ENCODE results near the gene MYRIP. TPM values are rescaled to one million over a fixed set of nuclear protein-coding genes. Genes with fewer than 3 reads are reported as not detected.
"Not testable (repeated sequence)": the region's sequence is repeated elsewhere in the genome, so short reads cannot be mapped to it uniquely, and the experiment has no call there.

MYRIP gene
- total and polyA plus RNA-seq, 8 donors = 1.4 to 11.2 (median 7.8) TPM

DNA sequence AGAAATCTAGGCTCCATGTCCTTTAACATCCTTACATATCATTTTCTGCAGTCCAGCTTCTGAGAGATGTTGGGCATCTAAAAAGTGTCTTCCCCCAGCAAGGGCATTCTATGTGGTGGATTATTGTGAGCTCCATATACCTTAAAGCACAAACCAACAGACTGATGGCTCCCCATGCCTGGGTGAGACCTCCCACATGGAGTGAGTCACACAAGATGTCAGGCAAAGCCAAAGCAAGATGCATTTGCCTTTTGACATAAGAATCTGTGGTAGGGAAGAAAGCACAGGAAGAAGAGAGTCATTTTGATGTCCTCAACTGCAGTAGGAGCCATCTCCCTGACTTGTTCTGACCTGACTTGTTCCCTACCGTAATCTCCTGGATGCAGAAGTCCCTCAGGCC lies 261.4 kb downstream of the MYRIP start:
- DNase-seq = no peak
- no peak overlapping the region for H3K4me3 ChIP-seq
- intact Hi-C loops (cut with DNase I) = no loop called here

DNA sequence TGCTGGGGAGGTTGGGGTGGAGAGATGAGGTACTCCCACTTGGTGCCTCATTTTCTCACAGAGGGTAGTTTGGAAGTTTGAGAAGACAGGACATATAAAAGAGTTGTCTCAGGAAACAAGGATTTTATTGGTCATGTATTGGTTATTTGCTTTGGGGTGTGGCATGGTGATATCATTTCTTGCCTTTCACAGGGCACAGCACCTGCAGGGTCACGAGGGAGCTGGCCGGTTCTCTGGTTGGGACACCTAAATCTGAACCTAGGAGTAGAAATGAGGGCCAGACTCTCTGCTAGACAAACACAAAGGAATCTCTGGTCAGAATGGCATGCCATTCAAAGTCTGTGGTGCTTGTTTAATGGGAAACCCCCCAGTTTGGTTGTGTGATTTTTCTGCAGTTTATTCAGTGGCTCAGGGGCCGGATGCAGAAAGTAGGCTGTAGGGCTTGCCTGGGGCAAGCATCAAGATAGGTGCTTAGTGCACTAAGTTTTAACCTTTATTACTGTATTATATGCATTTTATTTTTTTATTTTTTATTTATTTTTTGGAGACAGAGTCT lies 262.4 kb downstream of the MYRIP start:
- no peaks in the 10 kb centered on the region for H3K4me1 ChIP-seq
- ATAC-seq (no peak), FAIRE-seq (no peak), DNase-seq (no peak)
- TF ChIP-seq, protein P1, sequence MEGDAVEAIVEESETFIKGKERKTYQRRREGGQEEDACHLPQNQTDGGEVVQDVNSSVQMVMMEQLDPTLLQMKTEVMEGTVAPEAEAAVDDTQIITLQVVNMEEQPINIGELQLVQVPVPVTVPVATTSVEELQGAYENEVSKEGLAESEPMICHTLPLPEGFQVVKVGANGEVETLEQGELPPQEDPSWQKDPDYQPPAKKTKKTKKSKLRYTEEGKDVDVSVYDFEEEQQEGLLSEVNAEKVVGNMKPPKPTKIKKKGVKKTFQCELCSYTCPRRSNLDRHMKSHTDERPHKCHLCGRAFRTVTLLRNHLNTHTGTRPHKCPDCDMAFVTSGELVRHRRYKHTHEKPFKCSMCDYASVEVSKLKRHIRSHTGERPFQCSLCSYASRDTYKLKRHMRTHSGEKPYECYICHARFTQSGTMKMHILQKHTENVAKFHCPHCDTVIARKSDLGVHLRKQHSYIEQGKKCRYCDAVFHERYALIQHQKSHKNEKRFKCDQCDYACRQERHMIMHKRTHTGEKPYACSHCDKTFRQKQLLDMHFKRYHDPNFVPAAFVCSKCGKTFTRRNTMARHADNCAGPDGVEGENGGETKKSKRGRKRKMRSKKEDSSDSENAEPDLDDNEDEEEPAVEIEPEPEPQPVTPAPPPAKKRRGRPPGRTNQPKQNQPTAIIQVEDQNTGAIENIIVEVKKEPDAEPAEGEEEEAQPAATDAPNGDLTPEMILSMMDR (IDR thresholded peaks at IDR 0.05) = no peak
- WGBS, 2 donors = 67 to 77% methylated on average over 3 of the region's 3 CpGs
- H3K36me3 ChIP-seq = no peaks in the 10 kb centered on the region
- intact Hi-C loops (cut with DNase I) = no loop called here
- no peaks in the 10 kb centered on the region for H3K27me3 ChIP-seq
- H3K9me3 ChIP-seq = no peaks in the 10 kb centered on the region
- H3K4me3 ChIP-seq = no peak overlapping the region
- H3K27ac ChIP-seq = no peak overlapping the region

More for the DNA sequence above, 261.4 kb downstream of the MYRIP start:
- no peaks in the 10 kb centered on the region for H3K9me3 ChIP-seq
- ATAC-seq (no peak), FAIRE-seq (no peak)
- no peaks in the 10 kb centered on the region for H3K27me3 ChIP-seq
- no peak overlapping the region for H3K27ac ChIP-seq
- no peaks in the 10 kb centered on the region for H3K4me1 ChIP-seq
- WGBS, 2 donors = 92 to 96% methylated on average over 1 of the region's 1 CpG
- TF ChIP-seq, protein P1 (IDR thresholded peaks at IDR 0.05) = no peak
- no peaks in the 10 kb centered on the region for H3K36me3 ChIP-seq

DNA sequence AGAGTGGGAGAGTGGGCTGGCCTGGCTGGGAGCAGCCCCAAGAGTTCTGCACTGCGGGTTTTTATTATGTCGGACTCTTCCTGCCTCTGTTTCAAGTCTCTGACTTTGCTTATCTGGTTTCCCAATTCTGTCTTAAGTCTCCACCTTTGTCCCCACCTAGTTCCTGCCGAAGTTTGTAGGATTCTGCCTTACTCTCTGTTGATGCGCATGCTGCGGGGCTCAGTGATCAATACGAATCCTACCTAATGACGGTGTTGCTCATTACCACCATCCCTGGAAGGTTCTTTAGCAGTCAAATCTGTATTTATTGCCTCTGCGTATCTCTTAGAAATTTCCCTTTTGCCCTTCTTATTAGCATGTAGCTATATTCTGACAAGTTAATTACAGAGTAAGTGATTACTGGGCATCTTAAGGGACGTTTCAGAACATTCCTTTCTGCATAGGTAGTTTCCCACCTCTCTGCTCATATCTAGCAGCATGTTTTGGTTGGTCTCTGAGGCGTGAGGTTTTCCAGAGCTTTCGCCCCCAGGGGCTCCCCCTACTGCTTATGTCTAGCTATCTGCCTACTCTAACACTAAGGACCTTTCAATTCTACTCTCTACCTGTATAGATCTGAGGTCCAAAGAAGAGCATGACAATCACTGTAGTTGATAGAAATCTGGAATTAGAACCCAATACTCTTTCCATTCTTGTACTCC lies 264.1 kb downstream of the MYRIP start:
- intact Hi-C loops (cut with DNase I) = no loop called here
- DNase-seq (no peak), FAIRE-seq (no peak), ATAC-seq (no peak)
- no peak overlapping the region for H3K27ac ChIP-seq
- no peaks in the 10 kb centered on the region for H3K36me3 ChIP-seq
- no peaks in the 10 kb centered on the region for H3K4me1 ChIP-seq
- no peaks in the 10 kb centered on the region for H3K9me3 ChIP-seq
- TF ChIP-seq, protein P1 (IDR thresholded peaks at IDR 0.05) = no peak
- no peak overlapping the region for H3K4me3 ChIP-seq
- H3K27me3 ChIP-seq = no peaks in the 10 kb centered on the region
- WGBS, 2 donors = 85% methylated on average over 11 of the region's 11 CpGs

DNA sequence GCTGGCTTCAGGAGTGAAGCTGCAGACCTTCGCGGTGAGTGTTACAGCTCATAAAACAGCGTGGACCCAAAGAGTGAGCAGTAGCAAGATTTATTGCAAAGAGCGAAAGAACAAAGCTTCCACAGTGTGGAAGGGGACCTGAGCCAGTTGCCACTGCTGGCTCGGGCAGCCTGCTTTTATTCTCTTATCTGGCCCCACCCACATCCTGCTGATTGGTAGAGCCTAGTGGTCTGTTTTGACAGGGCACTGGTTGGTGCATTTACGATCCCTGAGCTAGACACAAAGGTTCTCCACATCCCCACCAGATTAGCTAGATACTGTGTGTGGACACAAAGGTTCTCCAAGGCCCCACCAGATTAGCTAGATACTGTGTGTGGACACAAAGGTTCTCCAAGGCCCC lies 267.7 kb downstream of the MYRIP start:
- H3K27ac ChIP-seq; ATAC-seq; intact Hi-C loops (cut with DNase I); H3K4me1 ChIP-seq; H3K9me3 ChIP-seq; H3K27me3 ChIP-seq; DNase-seq; FAIRE-seq; H3K36me3 ChIP-seq; H3K4me3 ChIP-seq: not testable (repeated sequence)
- 85 to 91% methylated on average over 6 of the region's 6 CpGs for WGBS, 2 donors

DNA sequence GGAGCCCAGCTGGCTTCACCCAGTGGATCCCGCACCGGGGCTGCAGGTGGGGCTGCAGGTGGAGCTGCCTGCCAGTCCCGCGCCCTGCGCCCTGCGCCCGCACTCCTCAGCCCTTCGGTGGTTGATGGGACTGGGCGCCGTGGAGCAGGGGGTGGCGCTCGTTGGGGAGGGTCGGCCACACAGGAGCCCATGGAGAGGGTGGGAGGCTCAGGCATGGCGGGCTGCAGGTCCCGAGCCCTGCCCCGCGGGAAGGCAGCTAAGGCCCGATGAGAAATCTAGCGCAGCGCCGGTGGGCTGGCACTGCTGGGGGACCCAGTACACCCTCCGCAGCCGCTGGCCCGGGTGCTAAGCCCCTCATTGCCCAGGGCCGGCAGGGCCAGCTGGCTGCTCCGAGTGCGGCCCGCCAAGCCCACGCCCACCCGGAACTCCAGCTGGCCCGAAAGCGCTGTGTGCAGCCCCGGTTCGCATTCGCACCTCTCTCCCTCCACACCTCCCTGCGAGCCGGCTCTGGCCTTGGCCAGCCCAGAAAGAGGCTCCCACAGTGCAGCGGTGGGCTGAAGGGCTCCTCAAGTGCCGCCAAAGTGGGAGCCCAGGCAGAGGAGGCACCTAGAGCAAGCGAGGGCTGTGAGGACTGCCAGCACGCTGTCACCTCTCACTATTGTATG lies 268.6 kb downstream of the MYRIP start:
- 98% methylated on average over 35 to 41 of the region's 41 CpGs for WGBS, 2 donors
- FAIRE-seq, H3K27me3 ChIP-seq: not testable (repeated sequence)

DNA sequence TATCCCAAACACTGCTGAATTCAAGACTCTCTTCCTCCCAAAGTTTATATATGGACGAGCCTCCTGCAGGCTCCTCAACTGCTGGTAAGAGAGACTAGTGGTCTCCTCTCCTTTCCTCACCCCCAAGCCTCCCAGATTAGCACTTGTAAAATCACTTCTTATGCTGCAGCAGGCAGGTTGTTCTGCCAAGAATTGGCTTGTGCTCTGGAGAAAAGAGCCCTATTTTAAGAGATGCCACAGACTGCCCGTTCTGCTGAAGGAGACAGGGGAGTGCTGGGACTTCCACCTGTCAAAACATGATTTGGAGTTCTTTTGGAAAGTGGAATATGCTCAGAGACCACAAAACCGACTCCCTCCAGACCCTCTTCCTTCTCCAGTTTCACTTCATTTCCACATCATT lies 269.2 kb downstream of the MYRIP start:
- TF ChIP-seq, protein P1 (IDR thresholded peaks at IDR 0.05) = no peak
- Histone ChIP-seq H3K27me3 (no peaks in the 10 kb centered on the region), H3K4me1 (no peaks in the 10 kb centered on the region), H3K36me3 (no peaks in the 10 kb centered on the region), H3K9me3 (no peaks in the 10 kb centered on the region), H3K4me3 (no peak overlapping the region), H3K27ac (no peak overlapping the region)
- intact Hi-C loops (cut with DNase I) = no loop called here
- DNase-seq (no peak), FAIRE-seq (no peak), ATAC-seq (no peak)
- 90 to 91% methylated on average over 3 of the region's 3 CpGs for WGBS, 2 donors

More for the DNA sequence above, 268.6 kb downstream of the MYRIP start:
- intact Hi-C loops (cut with DNase I); H3K4me3 ChIP-seq; ATAC-seq; H3K36me3 ChIP-seq; H3K4me1 ChIP-seq; H3K27ac ChIP-seq; H3K9me3 ChIP-seq: not testable (repeated sequence)
- peak in 1 of 6 donors; percentile 51 for DNase-seq

Measured in pancreas (tissue), 10 donors.